Measurements from ENCODE around the gene ZNF253.

Gene ZNF253

GRCh38 chr19:19938449-19938848, 72.8 kb downstream of the ZNF253 start:
- Histone ChIP-seq H3K79me2 (ENCODE audit: control insufficient read depth, insufficient read depth, low read length, unreplicated experiment) (no peaks in the 10 kb centered on the region), H3K27ac (ENCODE audit: low read depth, low read length) (no peak overlapping the region), H2AFZ (ENCODE audit: low read length, unreplicated experiment) (no peak overlapping the region), H3K27me3 (ENCODE audit: insufficient read depth, low read length) (no peaks in the 10 kb centered on the region), H3K4me3 (ENCODE audit: low read depth, low read length) (no peak overlapping the region), H3K36me3 (ENCODE audit: insufficient read depth, low read length) (peaks cover 13% of the 10 kb centered on the region), H3K4me1 (ENCODE audit: control insufficient read depth, insufficient read depth, low read length, unreplicated experiment) (no peaks in the 10 kb centered on the region)

GRCh38 chr19:19943848-19944582, 78.3 kb downstream of the ZNF253 start:
- Histone ChIP-seq H3K27ac (ENCODE audit: low read depth, low read length) (no peak overlapping the region), H3K27me3 (ENCODE audit: insufficient read depth, low read length) (peaks cover 13% of the 10 kb centered on the region; the same call in 1 of the 2 replicates), H3K36me3 (ENCODE audit: insufficient read depth, low read length) (no peaks in the 10 kb centered on the region), H2AFZ (ENCODE audit: low read length, unreplicated experiment) (no peak overlapping the region), H3K4me3 (ENCODE audit: low read depth, low read length) (no peak overlapping the region), H3K79me2 (ENCODE audit: control insufficient read depth, insufficient read depth, low read length, unreplicated experiment) (no peaks in the 10 kb centered on the region), H3K4me1 (ENCODE audit: control insufficient read depth, insufficient read depth, low read length, unreplicated experiment) (no peaks in the 10 kb centered on the region)

Data from ACC112 (cell line).